Neuron (in vitro differentiated cells): ENCODE results near the gene MSH6.

ENCODE experiments used
- H2AFZ ChIP-seq: one replicate; pipeline ENCODE4 v1.6.1; 2013; ENCODE audit warnings: low read depth, mild to moderate bottlenecking, inconsistent platforms, low read length, moderate library complexity
- H3K27me3 ChIP-seq: one replicate; pipeline ENCODE4 v1.6.1; 2013; ENCODE audit warnings: low read length; ENCODE audit not compliant: insufficient read depth
- H3K36me3 ChIP-seq: one replicate; pipeline ENCODE4 v1.6.1; 2013; ENCODE audit warnings: low read length; ENCODE audit not compliant: insufficient read depth
- H3K4me1 ChIP-seq: one replicate; pipeline ENCODE4 v1.6.1; 2013; ENCODE audit warnings: low read length; ENCODE audit not compliant: insufficient read depth
- H3K4me3 ChIP-seq: 2 replicates; pipeline ENCODE4 v1.5.1; 2013; ENCODE audit warnings: mild to moderate bottlenecking, low read length, moderate library complexity
- H3K9me3 ChIP-seq: one replicate; pipeline ENCODE4 v1.6.1; 2013; ENCODE audit warnings: low read length

Gene MSH6

DNA sequence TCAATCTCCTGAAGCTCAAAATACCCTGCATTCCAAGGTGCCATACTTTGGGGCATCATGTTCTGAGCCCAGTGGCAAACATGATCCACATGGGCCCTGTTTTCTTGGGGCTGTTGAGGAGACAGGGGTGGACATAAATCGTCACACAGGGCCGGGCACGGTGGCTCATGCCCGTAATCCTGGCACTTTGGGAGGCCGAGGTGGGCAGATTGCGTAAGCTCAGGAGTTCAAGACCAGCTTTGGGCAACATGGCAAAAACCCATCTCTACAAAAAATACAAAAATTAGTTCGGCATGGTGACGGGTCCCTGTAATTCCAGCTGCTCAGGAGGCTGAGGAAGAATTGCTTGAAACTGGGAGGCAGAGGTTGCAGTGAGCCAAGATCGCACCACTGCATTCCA is 13.6 kb upstream of the MSH6 start:
- H3K4me3 ChIP-seq = no peak overlapping the region
- no peaks in the 10 kb centered on the region for H3K36me3 ChIP-seq
- H2AFZ ChIP-seq = no peak overlapping the region
- H3K4me1 ChIP-seq = no peaks in the 10 kb centered on the region
- H3K9me3 ChIP-seq = peaks cover 2% of the 10 kb centered on the region
- no peaks in the 10 kb centered on the region for H3K27me3 ChIP-seq

DNA sequence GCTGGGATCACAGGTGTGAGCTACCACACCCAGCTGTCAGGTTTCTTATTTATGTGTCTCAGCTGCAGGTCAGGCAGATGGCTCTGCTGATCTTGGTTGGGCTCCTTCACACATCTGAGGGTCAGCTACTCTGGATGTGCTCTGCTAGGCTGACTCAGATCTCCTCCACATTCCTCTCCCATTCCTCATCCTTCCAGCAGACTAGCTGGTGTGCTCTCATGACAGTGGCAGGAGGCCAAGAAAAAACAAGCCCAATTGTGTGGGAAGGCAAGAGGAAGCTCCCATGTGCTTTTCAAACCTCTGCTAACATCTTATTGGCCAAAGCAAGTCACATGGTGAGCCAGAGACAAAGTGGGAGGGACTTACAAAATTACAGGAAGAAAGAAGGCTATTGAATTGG is 11.7 kb upstream of the MSH6 start:
- no peaks in the 10 kb centered on the region for H3K36me3 ChIP-seq
- peaks cover 2% of the 10 kb centered on the region for H3K9me3 ChIP-seq
- H3K27me3 ChIP-seq = no peaks in the 10 kb centered on the region
- no peak overlapping the region for H2AFZ ChIP-seq
- H3K4me3 ChIP-seq = no peak overlapping the region
- no peaks in the 10 kb centered on the region for H3K4me1 ChIP-seq

GRCh38 chr2:47772343-47772742 is 10.6 kb upstream of the MSH6 start:
- Histone ChIP-seq H3K36me3 (no peaks in the 10 kb centered on the region), H3K4me3 (no peak overlapping the region), H3K9me3 (peaks cover 2% of the 10 kb centered on the region), H3K4me1 (no peaks in the 10 kb centered on the region), H2AFZ (no peak overlapping the region), H3K27me3 (no peaks in the 10 kb centered on the region)

GRCh38 chr2:47774567-47774966 is 8.4 kb upstream of the MSH6 start:
- Histone ChIP-seq H3K4me1 (no peaks in the 10 kb centered on the region), H3K4me3 (no peak overlapping the region), H3K27me3 (no peaks in the 10 kb centered on the region), H3K9me3 (peaks cover 2% of the 10 kb centered on the region), H3K36me3 (no peaks in the 10 kb centered on the region), H2AFZ (no peak overlapping the region)

GRCh38 chr2:47777277-47777937 is 5.5 kb upstream of the MSH6 start:
- no peak overlapping the region for H2AFZ ChIP-seq
- H3K4me3 ChIP-seq = no peak overlapping the region
- no peaks in the 10 kb centered on the region for H3K9me3 ChIP-seq
- no peaks in the 10 kb centered on the region for H3K27me3 ChIP-seq
- H3K4me1 ChIP-seq = peaks cover 3% of the 10 kb centered on the region
- H3K36me3 ChIP-seq = no peaks in the 10 kb centered on the region

DNA sequence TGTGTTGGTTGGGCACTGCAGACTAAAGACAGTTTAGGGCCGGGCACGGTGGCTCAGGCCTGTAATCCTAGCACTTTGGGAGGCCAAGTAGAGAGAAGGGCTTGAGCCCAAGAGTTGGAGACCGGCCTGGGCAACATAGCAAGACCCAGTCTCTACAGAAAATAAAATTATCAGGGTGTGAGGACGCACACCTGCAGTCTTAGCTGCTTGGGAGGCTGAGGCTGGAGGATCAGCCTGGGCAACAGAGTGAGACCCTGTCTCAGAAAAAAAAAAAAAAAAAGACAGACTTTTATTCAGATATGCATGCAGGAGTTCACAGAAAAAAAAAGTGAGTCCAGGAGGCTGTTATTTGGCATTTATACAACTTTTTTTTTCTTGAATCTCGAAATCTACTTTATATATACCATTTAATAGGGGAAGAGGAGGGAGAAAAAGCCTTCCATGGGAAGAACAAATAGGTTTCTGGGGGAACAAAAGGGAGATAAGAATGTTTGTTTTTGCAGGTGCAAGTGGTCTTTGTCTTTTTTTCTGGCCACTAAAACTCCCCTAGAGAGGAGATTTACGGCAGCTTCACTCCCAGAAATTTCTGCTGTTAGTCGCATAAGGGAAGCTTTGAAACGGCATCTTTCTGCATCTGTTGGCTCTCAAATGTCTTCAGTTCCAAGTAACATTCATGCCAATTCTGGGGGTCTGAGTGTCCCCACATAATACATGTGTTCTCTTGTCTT is 4.1 kb upstream of the MSH6 start:
- Histone ChIP-seq H3K4me3 (no peak overlapping the region), H2AFZ (no peak overlapping the region), H3K27me3 (no peaks in the 10 kb centered on the region), H3K36me3 (no peaks in the 10 kb centered on the region), H3K4me1 (peaks cover 6% of the 10 kb centered on the region), H3K9me3 (no peaks in the 10 kb centered on the region)

GRCh38 chr2:47779426-47779790 is 3.5 kb upstream of the MSH6 start:
- H3K4me1 ChIP-seq = peaks cover 8% of the 10 kb centered on the region
- H3K9me3 ChIP-seq = no peaks in the 10 kb centered on the region
- no peak overlapping the region for H2AFZ ChIP-seq
- no peak overlapping the region for H3K4me3 ChIP-seq
- H3K27me3 ChIP-seq = no peaks in the 10 kb centered on the region
- no peaks in the 10 kb centered on the region for H3K36me3 ChIP-seq

- H2AFZ ChIP-seq = peak overlapping the region; percentile 96
- H3K27me3 ChIP-seq = no peaks in the 10 kb centered on the region
- H3K36me3 ChIP-seq = peaks cover 21% of the 10 kb centered on the region
- H3K4me3 ChIP-seq = peak overlapping the region; percentile 98
- peaks cover 8% of the 10 kb centered on the region for H3K9me3 ChIP-seq
- H3K4me1 ChIP-seq = peaks cover 11% of the 10 kb centered on the region
Measured at GRCh38 chr2:47782381-47782670, 619 bp upstream of the MSH6 start.

- H3K4me1 ChIP-seq = peaks cover 11% of the 10 kb centered on the region
- peak overlapping the region; percentile 98 for H3K4me3 ChIP-seq
- H2AFZ ChIP-seq = peak overlapping the region; percentile 96
- peaks cover 22% of the 10 kb centered on the region for H3K36me3 ChIP-seq
- no peaks in the 10 kb centered on the region for H3K27me3 ChIP-seq
- peaks cover 10% of the 10 kb centered on the region for H3K9me3 ChIP-seq
Measured at GRCh38 chr2:47783486-47784351, 774 bp downstream of the MSH6 start.

DNA sequence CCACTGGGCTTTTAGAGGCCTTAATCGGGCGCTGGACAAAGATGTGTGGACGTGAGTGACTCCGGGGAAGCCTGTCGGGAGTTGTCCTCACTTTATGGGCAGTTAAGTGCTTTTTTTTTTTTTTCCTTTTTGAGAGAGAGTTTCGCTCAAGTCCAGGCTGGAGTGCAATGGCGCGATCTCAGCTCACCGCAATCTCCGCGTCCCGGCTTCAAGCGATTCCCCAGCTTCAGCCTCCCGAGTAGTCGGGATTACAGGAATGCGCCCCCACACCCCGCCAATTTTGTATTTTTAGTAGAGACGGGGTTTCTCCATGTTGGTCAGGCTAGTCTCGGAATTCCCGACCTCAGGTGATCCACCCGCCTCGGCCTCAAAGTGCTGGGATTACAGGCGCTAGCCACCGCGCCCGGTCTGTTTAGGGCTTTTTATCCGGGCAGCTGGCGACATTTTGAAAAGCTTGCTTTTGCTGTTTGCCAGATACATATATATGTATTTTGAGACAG is 1.5 kb downstream of the MSH6 start:
- Histone ChIP-seq H3K27me3 (no peaks in the 10 kb centered on the region), H3K36me3 (peaks cover 25% of the 10 kb centered on the region), H2AFZ (no peak overlapping the region), H3K4me3 (peak overlapping the region; percentile 98), H3K9me3 (peaks cover 10% of the 10 kb centered on the region), H3K4me1 (peaks cover 11% of the 10 kb centered on the region)

DNA sequence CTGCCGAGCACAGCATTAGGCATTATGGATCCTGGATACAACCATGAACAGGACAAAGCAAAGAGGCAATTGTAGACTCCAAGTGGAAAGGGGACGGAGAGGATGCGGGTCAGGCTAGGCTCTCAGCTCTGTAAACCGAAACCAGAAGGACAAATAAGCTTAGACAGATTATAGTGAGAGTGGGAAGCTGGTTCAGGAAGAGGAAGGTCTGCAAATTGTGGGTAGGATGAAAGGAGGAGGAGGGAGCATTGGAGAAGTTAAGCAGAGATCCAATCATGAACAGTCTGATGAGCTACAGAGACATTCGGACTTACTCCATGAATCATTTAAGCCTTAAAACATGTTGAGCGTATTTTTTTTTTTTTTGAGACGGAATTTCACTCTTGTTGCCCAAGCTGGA is 3.0 kb downstream of the MSH6 start:
- H3K4me1 ChIP-seq = peaks cover 11% of the 10 kb centered on the region
- H2AFZ ChIP-seq = no peak overlapping the region
- H3K27me3 ChIP-seq = no peaks in the 10 kb centered on the region
- H3K36me3 ChIP-seq = peaks cover 40% of the 10 kb centered on the region
- no peak overlapping the region for H3K4me3 ChIP-seq
- H3K9me3 ChIP-seq = peaks cover 10% of the 10 kb centered on the region

GRCh38 chr2:47796090-47796697 is 13.2 kb downstream of the MSH6 start:
- Histone ChIP-seq H3K27me3 (no peaks in the 10 kb centered on the region), H3K9me3 (peaks cover 2% of the 10 kb centered on the region), H3K36me3 (peaks cover 85% of the 10 kb centered on the region), H3K4me1 (no peaks in the 10 kb centered on the region), H2AFZ (no peak overlapping the region), H3K4me3 (no peak overlapping the region)

DNA sequence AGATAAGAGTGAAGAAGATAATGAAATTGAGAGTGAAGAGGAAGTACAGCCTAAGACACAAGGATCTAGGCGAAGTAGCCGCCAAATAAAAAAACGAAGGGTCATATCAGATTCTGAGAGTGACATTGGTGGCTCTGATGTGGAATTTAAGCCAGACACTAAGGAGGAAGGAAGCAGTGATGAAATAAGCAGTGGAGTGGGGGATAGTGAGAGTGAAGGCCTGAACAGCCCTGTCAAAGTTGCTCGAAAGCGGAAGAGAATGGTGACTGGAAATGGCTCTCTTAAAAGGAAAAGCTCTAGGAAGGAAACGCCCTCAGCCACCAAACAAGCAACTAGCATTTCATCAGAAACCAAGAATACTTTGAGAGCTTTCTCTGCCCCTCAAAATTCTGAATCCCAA is 15.7 kb downstream of the MSH6 start:
- H3K27me3 ChIP-seq = no peaks in the 10 kb centered on the region
- peaks cover 13% of the 10 kb centered on the region for H3K9me3 ChIP-seq
- no peak overlapping the region for H2AFZ ChIP-seq
- H3K36me3 ChIP-seq = peaks cover 93% of the 10 kb centered on the region
- H3K4me3 ChIP-seq = no peak overlapping the region
- H3K4me1 ChIP-seq = no peaks in the 10 kb centered on the region
